Activated effector memory CD4-positive, alpha-beta T cell treated with anti-CD3 and anti-CD28 coated beads, Interleukin-2, amount 50 U/mL, for 16 hours (primary cell): Measurements from ENCODE around the gene UBE3B.
A peak's percentile ranks its signal among the peaks of the same experiment; 100 is the strongest.

Experiments used
- DNase-seq: peaks from one replicate; pipeline ENCODE4 v3.0.0-alpha.2; 2020

UBE3B gene

DNA sequence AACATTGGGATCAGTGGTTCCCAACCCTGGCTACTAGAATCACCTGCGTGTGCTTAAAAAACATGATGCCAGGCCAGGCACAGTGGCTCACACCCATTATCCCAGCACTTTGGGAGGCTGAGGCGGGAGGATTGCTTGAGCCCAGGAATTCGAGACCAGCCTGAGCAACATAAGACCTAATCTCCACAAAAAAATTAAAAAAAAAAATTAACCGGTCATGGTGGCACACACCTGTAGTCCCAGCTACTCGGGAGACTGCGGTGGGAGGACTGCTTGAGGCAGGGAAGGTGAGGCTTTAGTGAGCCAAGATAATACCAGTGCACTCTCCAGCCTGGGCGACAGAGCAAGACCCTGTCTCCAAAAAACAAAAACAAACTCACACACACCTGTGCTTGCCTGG lies 2.3 kb upstream of the UBE3B start:
- peak; percentile 25 for DNase-seq

DNA sequence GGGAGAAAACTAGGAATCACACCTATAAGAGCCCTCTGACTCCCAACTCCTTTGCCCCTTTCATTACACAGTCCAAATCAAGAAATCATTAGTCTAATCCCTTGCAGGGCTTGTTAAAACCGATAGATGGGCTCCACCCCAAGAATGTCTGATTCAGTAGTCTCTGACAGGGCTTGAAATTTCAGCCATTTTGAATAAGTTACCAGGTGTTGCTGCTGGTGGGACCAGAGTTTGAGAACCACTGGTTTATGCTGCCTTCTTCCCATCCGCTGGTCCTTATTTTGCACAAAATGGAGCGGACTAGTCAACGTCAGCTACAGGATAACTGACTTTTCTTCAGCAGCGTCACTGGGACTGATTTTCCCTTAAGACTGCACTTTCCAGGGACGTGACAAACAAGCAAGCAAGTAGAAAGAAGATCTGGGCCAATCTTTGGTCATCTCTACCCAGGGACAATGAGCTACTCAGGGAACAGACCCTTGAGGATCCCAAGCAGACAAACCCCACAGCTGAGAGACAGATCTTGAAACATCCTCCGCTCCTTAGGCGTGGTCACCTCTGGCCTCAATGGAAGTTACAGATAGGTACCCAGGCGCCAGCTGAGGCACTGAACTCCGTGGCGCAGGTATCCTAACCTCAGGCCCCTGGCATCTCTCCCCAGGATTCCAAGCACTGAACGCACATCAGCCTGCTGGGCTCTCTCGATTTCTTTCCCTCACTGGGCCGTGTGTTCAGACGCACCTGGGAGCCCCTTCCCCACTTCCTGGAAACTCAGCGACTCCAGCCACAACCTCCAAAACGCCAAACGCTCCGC lies 1.2 kb upstream of the UBE3B start:
- DNase-seq, result peak; percentile 61

DNA sequence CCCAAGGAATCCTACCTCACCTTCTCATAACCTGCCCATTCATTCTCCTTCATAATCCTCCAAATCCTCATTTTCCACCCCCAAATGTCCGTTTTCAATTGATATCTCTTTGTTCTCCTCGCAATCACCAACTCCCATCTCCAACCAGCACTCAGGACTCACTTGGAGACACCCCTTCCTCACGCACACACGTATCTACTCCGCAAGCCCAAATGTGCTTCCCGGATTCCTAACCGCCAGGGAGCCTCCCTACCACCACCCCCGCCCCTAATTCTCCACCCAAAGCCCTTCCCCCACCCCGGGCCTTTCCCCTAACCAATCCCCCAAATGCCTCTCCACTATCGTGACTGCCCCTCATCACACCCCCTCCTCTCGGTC lies 638 bp upstream of the UBE3B start:
- DNase-seq, result no peak

DNA sequence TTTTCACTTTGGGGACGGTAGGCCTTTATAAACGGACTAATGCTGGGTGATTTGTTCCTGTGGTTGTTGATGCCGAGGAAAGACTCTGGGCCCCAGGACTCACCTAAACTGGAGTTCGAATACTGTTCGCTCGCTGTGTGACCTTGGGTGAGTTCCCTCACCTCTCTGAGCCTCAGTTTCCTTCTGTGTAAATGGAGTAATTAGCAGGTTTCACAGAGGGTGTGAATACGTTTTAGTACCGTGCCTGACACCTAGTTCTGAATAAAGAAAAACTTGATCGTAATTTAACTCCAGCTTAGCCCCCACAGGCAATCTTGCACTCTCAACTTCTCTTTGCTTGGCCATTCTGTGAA lies 505 bp downstream of the UBE3B start:
- DNase-seq, result no peak

DNA sequence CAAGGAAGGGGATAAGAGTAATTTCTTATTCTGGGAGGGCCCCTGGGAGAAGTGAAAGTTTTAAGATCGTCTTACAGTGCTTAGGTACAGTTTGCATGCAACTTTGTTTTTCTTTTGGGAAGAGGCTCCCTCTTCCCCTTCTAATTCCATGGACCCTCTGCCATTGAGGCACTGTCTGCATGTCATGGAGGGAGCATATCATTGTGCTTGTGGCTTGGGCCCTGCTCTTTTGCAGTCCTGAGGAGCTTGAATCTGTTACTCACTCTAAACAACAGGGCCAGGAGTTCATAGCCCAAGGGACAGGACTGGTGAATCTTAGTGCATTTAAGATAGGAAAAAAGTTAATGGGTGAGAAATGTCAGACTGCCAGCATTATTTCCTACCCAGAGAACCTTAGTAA lies 2.3 kb downstream of the UBE3B start:
- DNase-seq, result no peak

DNA sequence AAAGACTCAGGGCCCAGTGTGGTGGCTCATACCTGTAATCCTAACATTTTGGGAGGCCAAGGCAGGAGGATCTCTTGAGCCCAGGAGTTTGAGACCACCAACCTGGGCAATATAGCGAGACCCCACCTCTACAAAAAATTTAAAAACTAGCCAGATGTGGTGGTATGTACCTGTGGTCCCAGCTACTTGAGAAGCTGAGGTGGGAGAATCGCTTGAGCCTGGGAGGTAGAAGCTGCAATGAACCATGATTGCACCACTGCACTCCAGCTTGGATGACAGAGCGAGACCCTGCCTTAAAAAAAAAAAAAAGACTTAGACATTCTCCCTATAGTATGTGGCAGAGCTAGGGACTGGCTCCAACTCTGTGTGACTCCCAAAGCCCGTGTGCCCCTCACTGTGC lies 2.9 kb downstream of the UBE3B start:
- no peak for DNase-seq

DNA sequence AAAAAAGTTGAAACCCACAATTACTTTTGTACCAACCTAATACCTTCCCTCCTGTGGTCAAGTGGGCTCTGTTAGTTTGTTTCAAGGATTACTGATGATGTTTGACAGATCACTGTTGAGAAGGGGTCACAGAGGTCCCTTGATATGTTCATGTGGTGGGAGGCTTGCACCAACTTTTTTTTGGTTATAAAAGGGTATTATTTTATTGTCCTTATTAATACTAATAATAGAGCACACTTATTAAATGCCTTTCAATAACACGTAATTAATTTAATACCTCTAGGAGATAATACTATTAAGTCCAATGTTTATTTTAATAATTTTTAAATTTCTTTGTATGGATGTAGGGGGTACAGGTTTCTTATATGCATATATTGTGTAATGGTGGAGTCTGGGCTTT lies 4.4 kb downstream of the UBE3B start:
- DNase-seq, result no peak

DNA sequence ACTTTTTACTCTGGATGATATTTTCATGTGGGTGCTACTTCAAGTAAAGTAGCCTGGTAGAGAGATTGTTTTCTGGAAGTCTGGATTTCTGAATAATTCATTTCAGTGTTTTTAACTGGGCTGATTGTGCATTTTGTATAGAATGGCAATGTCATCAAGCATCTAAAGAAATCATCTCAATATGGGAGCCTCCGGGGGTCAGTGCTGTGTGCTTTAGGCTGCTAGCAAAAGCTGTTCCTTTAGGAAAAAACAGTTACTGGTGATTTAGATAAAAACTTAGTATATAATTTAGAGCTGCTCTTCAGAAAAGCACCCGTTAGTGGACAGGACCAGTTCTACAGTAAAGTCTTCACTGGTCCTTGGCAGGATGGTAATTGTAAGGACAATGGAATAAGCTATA lies 5.1 kb downstream of the UBE3B start:
- DNase-seq, result no peak

DNA sequence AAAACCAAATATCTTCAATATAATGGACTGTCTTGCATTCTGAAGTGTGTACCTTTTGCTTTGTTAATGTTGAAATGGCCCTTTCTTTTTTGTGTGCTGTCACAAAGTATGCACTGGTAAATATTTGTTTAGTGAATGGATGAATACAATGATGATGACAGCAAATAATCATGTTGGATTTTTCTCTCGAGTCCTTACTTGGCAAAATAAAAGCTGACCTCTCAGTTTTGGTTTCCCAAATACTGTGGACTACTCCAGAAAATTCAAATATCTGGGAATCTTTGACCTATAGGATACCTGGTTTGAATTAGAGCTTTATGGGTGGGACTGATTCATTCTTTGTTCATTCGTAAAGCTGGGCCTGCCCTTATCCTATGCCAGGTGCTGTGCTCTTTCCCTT lies 5.5 kb downstream of the UBE3B start:
- no peak for DNase-seq

DNA sequence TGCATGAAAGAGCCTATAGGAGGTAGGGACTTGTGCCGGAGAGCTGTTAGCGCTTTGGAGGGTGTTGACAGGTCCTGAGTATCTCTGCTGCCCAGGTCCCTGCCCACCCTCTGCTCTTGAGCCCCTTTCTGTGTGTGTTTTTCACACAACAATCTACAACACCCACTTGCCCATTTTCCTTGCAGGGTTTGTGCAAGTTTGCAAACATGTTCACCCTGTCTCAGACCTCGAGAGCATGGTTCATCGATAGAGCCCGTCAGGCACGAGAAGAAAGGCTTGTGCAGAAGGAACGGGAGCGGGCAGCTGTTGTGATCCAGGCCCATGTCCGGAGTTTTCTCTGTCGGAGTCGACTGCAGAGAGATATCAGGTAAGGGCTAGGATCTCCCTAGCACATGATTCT lies 5.9 kb downstream of the UBE3B start:
- DNase-seq, result no peak

DNA sequence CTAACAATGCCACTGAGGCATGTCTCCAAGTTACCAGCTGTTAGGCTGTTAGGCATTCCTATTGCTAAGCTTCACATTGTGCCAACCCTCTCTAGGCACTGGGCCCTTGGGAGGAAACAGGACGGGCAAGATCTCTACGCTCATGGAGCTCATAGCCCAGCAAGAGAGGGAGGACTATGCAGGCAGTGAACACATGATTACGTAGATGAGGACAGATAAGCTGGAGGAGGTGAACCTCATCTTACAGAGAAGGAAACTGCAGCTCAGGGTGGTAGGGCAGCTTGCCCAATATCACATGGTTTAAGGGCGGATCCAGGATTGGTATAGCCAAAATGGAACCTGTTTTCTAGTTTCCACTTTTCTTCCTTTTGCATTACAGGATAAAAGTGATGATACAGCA lies 7.8 kb downstream of the UBE3B start:
- DNase-seq, result no peak

DNA sequence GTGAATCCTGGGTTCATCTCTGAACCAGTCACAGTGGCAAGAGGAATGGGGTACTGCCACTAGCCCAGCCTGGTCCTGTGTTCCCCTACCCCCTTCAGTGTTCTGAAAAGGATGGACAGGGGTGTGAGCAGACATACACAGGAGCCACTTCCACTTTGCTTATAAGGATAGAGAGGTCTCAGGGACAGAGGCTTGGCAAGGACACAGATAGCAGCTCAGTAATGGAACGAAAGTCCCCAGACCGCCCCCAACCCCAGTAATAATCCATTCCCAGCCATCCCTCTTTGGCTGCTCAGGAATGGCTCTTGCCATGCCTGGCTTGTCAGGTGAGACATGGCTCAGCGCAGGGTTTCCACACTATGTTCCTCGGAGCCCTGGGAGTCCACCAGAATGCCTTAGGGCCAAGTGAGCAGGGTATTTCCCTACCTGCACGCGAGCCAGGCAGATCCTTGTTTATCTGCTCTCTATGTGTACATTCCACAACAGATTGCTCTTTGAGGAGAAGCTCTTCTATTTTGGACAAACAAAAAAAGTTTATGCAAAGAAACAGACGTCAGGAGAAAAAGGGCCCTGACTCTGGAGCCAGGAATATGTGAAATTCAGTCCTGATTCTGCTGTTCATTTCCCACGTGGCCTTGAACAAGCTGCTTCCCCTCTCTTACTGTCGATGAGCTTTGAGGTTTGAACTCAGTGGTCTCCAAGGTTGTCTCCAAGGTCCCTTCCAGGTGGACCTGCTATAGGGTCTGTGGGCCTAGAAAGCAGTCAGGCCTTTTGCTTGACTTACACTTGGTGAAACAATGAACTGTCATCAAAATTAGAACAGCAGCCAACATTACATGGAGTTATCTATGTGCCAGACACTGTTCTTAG lies 10.0 kb downstream of the UBE3B start:
- no peak for DNase-seq

DNA sequence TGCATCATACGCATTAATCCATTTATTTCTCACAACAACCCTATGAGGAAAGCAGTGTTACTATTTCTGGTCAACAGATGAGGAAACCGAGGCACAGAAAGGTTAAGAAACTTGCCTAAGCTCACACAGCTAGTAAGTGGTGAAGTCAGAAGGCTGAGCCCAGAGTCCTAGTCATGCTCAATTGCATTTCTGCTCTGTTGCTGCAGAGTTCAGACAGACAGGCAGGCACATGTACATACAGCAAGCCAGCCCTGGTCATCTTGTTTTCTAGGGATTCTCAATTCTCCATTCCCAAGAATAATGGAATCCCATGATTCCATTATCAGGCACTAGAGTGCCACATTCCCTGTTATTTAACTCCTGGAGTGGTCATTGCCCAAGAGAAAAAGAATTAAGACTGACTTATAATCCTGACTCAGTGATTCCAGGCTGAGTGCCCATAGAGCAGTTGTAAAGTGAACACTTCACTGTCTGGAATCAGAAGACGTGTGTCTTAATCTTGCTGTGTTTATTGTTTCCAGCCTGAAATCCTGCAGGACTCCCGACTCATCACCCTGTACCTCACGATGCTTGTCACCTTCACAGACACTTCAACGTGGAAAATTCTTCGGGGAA lies 10.7 kb downstream of the UBE3B start:
- DNase-seq, result no peak

DNA sequence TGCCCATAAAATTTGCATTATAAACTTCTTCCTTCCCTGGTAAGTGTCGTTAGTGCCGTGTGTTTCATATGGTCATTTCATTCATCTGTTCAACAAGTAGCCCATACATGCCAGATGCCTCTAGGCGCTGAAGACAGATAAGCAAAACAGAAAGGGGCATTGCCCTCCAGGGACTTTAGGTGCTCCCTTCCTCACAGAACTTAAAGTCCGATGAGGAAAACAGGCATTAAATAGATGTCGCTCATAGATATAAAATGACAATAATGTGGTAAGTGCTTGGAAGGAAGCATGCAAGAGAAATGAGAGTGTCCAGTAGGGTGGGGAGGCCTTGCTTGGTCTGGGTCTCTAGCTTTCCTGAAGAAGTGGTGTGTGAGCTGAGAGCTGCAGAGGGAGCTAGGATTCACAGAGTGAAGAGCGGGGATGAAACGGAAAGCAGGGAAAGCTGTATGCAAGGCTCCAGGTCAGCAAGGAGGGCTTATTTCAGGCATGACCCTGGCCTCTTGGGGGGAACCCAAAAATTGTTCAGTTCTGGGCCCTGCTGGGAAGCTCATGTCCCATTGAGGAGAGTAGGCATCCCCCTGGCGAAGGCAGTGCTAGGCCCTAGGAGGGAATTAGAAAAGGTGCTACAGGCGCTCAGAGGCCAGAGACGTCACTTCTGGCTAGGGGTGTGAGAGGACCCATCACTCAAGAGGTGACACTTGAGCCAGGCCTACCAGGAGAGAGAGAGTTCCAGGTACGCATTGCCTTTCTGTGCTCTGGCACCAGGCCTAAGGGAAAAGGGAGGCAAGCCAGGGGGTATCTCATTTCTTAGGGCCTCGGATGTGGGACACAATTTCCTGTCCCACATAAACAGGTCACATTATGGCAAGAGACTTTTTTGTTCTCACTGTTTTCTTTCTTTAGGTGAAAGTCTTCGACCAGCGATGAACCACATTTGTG lies 11.9 kb downstream of the UBE3B start:
- DNase-seq, result no peak

DNA sequence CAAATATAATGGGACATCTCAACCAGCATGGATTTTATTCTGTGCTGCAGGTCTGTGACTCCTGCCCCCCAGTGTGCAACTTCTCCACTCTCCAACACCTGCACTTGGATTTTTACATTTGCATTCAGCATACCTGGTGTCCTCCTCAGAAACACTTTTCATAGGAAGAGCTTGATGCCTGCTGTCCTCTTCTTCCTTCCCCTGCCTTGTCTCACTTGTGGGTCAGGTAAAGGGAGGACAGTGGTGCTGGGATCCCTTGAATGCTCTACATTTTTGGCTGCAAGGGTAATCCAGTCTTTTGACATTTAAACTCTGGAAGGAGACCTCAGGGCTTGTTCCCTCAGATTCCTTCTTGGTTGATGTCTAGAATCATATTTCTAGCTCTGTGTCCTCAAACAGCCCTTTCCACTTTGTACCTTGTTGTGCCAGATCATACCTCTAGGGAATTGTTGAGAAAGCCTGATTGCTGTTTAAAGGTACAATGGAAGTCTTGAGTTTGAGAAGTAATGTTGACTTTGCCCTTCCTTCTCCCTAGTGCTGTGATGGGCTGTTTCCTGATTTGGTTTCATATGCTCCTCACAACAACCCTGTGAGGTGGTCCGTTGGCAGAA lies 12.6 kb downstream of the UBE3B start:
- no peak for DNase-seq

DNA sequence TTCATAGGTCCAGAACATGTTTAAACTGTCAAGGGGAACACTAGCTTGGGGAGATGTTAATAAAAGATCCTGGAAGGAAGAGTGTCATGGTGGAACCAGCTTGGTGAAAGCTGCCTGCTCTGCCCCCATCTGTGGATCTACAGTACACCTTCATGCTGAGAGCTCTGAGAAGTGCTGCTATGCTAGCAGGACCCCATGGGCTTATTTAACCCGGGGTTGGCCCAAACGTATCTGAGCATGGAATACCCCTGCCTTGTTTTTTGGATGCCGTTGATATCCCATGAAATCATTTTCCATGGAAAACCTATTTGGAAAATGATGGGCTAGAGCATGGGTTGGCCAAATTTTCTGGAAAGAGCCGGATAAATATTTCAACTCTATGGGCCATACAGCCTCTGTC lies 14.2 kb downstream of the UBE3B start:
- DNase-seq, result no peak

DNA sequence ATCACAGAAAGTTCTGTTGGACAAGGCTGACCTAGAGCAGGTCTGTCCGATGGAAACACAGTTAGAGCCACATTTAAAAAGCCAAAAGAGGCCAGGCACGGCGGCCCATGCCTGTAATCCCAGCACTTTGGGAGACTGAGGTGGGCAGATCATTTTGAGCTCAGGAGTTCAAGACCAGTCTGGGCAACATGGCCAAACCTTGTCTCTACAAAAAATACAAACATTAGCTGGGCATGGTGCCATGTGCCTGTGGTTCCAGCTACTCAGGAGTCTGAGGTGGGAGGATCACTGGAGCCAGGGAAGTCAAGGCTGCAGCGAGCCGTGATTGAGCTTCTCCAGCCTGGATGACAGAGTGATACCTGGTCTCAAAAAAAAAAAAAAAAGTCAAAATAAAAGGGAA lies 14.9 kb downstream of the UBE3B start:
- no peak for DNase-seq

DNA sequence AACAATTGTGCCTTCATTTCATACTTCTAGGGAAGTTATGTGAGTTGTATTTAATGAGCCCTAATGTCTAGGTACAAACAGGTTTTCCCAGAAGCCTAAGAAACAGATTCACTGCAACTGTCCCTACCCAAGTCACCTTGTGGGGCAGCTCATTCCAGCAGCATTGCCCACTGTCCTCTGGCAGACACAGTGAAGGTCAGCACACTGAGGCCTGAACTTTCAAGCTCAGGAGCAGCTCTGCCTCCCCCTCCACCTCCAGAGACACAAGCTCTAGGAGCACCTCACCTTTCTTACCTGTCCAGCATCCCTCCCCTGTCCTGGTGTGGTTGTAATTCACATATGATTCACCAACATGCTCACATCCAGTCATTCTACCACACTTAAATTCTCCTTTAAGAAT lies 15.7 kb downstream of the UBE3B start:
- DNase-seq, result no peak

DNA sequence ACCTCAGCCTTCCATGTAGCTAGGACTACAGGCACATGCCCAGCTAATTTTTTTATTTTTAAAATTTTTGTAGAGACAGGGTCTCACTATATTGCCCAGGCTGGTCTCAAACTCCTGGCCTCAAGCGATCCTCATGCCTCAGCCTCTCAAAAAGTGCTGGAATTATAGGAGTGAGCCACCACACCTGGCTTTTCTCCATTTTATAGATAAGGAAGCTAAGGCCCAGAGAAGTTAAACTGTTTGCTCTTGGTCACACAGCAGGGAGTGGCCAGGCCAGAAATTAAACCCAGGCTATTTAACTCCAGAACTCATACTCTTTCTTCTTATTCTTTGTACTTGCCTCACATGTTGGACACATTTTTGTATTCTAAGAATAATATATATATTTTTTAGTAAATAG lies 16.5 kb downstream of the UBE3B start:
- DNase-seq, result no peak

DNA sequence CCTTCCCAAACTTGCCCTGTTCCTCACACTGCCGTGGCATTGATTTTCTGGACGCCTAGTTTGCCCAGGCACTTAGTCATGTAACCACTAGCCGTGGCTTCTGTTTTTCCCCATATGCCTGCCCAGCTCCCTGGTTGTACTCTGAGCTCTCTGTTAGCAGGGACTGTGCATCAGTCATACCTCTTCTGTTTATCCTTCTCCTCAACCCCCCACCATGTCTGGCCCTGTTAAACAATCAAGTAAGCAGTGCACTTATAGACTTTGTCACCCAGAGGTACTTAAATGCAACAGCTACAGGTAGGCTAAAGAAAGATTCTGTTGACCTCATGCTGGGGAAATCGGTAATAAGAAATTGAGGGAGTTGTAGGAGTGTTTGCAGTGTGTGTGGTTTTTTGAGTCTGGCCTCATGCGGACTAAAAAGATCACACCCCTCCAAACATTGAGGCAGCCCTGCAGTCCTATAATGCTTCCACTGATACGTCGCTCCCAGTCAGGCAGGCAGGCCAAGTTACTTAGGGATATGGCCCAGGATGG lies 17.0 kb downstream of the UBE3B start:
- DNase-seq, result no peak

DNA sequence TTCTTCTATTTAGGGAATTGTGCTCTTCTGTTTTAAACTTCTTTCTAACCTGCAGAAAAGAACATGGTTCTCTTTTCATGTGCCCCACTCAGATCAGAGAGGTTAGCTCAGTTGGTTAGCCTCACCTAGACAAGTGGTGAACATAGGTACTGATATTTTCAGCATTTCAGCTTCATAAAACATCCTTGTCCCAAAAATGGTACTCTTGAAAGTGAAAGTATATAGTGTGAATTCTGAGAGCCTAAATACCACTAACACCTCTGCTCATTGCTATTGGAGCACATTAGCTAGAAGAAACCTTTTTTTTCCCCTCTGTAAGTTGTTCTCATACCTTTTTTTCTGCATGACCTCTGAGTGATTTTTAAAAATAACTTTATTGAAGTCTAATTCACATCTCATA lies 17.6 kb downstream of the UBE3B start:
- no peak for DNase-seq

DNA sequence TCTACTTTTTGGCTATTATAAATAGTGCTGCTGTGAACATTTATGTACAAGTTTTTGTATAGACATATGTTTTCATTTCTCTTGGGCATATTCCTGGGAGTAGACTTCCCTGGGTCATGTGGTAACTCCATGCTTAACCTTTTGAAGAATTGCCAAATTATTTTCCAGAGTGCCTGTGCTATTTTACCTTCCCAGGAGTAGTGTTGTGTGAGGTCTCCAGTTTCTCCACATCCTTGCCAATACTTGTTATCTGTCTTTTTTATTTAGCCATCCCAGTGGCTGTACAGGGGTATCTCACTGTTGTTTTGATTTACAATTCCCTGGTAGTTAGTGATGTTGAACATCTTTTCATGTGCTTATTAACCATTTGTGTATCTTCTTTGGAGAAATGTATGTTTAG lies 18.9 kb downstream of the UBE3B start:
- no peak for DNase-seq
